ENCODE results near the gene PLPPR4.
A peak's percentile ranks its signal among the peaks of the same experiment; 100 is the strongest.

Gene PLPPR4

DNA sequence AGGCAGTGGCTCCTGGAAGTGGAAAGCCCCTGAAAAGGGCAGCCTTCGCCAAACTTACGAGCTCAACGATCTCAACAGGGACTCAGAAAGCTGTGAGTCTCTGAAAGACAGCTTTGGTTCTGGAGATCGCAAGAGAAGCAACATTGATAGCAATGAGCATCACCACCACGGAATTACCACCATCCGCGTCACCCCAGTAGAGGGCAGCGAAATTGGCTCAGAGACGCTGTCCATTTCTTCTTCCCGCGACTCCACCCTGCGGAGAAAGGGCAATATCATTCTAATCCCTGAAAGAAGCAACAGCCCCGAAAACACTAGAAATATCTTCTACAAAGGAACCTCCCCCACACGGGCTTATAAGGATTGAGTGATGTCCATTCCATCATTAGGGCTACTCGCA lies 42.4 kb downstream of the PLPPR4 start:
- TF ChIP-seq, protein P1, sequence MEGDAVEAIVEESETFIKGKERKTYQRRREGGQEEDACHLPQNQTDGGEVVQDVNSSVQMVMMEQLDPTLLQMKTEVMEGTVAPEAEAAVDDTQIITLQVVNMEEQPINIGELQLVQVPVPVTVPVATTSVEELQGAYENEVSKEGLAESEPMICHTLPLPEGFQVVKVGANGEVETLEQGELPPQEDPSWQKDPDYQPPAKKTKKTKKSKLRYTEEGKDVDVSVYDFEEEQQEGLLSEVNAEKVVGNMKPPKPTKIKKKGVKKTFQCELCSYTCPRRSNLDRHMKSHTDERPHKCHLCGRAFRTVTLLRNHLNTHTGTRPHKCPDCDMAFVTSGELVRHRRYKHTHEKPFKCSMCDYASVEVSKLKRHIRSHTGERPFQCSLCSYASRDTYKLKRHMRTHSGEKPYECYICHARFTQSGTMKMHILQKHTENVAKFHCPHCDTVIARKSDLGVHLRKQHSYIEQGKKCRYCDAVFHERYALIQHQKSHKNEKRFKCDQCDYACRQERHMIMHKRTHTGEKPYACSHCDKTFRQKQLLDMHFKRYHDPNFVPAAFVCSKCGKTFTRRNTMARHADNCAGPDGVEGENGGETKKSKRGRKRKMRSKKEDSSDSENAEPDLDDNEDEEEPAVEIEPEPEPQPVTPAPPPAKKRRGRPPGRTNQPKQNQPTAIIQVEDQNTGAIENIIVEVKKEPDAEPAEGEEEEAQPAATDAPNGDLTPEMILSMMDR (IDR thresholded peaks at IDR 0.05), result no peak
- no peak for TF ChIP-seq ZFX (IDR thresholded peaks at IDR 0.05; ENCODE audit: borderline replicate concordance)
- no peak overlapping the region for H3K27ac ChIP-seq

DNA sequence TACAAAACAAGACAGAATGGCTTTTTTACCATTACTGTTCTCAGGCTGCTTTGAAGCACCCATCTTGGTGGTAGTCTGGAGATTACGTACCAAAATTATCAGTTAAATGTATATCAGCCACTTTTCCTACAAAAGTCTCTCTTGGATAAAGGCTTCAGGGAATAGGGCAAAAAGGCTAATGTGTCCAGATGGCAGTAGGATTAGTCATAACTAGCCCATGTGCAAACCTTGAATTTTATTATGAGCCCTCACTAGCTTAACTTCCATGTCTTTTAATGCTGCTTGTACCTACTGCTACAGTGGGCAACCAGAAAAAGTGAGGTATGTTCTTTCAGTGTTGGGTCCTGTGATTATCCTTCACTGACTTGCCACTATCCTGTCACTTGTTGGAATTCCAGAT lies 51.0 kb downstream of the PLPPR4 start:
- TF ChIP-seq, protein P1 (IDR thresholded peaks at IDR 0.05), result no peak
- TF ChIP-seq ZFX (IDR thresholded peaks at IDR 0.05; ENCODE audit: borderline replicate concordance), result no peak

DNA sequence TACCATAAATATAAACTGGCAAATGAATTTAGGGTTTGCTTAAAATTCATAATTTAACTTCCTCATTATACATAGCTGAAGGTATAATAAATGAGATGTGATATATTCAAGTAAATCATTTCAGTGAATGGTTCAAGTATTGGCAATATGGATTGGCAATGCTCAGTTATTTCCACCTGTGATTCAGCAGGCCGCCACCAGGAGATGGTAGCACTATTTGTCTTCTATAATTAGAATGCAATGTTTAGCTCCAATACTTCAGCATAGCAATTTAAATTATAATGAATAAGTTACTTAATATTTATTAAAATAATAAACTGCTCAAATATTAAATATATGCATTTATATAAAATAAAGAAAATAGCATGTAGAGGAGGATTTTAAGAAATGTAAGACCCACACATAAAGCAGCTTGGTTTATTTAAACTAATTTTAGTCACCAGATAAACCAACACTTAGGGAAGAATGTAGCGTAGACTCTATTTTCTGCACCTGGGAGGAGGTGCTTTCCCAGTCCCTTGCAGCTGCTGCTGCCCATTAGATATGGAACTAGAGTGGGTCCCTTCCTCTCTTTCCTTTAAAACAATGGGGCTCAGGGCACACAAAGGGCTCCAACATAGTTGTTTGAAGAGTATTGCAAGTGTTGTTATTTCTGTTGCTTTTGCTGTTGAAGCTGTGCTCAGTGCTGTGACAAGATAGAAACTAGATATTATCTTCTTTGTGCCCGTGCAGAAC lies 62.1 kb downstream of the PLPPR4 start:
- no peak overlapping the region for H3K27ac ChIP-seq
- no peak for TF ChIP-seq ZFX (IDR thresholded peaks at IDR 0.05; ENCODE audit: borderline replicate concordance)
- TF ChIP-seq, protein P1 (IDR thresholded peaks at IDR 0.05), result peak; percentile 62

More for the DNA sequence above, 51.0 kb downstream of the PLPPR4 start:
- no peak overlapping the region for H3K27ac ChIP-seq

DNA sequence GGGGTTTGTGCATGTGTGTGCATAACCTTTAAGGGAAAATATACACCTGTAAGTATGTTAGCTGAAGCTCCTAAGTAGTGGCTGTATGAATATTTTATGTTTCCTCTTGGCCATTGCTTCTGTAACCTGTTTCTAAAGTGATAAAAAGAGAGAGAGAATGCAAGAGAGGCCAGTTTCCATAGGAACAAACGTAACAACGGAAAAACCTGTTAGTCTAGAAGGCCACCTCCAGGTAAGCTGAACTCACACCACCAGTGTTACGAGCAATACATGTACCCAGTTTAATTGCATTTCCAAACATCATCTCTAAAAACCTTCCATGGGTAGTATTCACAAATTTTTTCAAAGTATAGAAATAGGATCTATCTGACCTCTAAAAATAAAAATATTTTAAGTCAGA lies 63.1 kb downstream of the PLPPR4 start:
- H3K27ac ChIP-seq, result no peak overlapping the region
- TF ChIP-seq, protein P1 (IDR thresholded peaks at IDR 0.05), result peak; percentile 11; the same call in 1 of the 2 replicates
- no peak for TF ChIP-seq ZFX (IDR thresholded peaks at IDR 0.05; ENCODE audit: borderline replicate concordance)

DNA sequence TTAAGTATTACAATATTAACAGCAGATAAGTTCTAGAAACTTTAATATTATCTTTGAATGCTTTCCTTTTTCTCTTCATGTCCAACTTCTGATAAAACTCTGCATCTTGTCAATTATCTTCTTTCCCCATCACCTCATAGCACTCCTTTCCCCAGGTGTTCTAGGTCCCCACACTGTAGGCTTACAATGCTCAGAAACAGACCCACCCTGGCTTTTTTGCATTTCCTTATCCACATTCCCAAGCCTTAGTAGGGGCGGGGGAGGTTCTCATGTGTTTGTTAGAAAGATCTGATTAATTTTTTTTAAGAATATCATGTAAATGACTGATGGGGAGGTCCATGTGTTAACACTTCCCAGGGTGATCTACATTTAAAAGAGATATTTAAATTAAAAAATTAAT lies 63.9 kb downstream of the PLPPR4 start:
- no peak for TF ChIP-seq ZFX (IDR thresholded peaks at IDR 0.05; ENCODE audit: borderline replicate concordance)
- TF ChIP-seq, protein P1 (IDR thresholded peaks at IDR 0.05), result no peak
- no peak overlapping the region for H3K27ac ChIP-seq

DNA sequence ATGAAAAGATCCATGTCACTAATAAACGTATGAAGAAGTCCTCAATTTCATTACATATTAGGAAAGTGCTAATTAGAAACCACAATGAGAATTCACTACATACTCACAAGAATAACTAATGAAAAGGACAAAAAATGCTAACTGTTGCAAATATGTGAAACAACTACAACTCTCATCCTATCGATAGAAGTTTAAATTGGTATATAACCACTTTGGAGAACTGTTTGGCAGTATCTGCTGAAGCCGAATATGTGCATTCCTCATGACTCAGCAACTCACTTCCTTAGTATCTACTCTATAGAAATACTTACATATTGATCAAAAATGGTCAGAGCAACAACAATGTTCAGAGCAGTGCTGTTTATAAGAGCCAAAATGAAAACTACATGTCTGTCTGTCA lies 66.8 kb downstream of the PLPPR4 start:
- no peak for TF ChIP-seq ZFX (IDR thresholded peaks at IDR 0.05; ENCODE audit: borderline replicate concordance)
- TF ChIP-seq, protein P1 (IDR thresholded peaks at IDR 0.05), result no peak
- H3K27ac ChIP-seq, result no peak overlapping the region

DNA sequence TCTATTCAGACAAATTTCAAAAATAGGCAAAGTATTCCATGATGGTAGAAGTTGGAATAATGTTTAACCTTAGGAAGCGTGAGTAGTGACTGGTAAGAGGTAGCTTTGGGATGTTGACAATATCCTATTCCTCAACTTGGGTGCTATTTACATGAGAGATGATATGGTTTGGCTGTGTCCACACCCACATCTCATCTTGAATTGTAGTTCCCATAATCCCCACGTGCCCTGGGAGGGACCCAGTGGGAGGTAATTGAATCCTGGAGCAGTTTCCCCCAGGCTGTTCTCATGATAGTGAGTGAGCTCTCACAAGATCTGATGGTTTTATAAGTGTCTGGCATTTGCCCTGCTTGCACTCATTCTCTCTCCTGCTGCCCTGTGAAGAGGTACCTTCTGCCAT lies 67.3 kb downstream of the PLPPR4 start:
- TF ChIP-seq, protein P1 (IDR thresholded peaks at IDR 0.05), result no peak
- TF ChIP-seq ZFX (IDR thresholded peaks at IDR 0.05; ENCODE audit: borderline replicate concordance), result no peak
- no peak overlapping the region for H3K27ac ChIP-seq

All from 22Rv1 (cell line).